Amygdala (tissue), 56 donors: ENCODE results near the gene MACC1.
"Not testable (repeated sequence)": the region's sequence is repeated elsewhere in the genome, so short reads cannot be mapped to it uniquely, and the experiment has no call there.

Source experiments
- DNase-seq, 56 donors: peaks; one replicate each; lab custom pipeline; 2025; lab: John Stamatoyannopoulos, UW

Gene MACC1

GRCh38 chr7:20136647-20137046, 80.5 kb downstream of the MACC1 start:
- DNase-seq: no peak

DNA sequence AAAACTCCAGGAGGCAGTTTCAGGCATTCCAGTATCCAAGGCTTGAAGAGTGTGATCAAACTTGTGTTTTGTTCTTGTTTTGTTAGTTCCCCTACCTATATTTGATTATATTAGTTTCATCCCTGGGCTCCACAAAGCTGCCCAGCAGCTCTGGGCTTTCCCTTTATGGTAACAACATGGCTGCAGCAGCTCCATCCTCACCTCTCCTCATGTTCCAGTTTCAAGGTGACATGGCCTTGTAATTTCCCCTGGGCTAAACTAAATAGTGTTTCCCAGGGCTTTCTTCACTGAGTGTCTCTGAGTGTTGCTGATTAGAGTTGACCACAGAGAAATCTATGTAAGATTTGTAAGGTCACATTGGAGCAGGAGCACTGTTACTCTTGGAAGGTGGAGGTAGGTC, 83.4 kb downstream of the MACC1 start:
- DNase-seq: no peak

- DNase-seq: no peak
Measured at GRCh38 chr7:20132585-20132984, 84.6 kb downstream of the MACC1 start.

DNA sequence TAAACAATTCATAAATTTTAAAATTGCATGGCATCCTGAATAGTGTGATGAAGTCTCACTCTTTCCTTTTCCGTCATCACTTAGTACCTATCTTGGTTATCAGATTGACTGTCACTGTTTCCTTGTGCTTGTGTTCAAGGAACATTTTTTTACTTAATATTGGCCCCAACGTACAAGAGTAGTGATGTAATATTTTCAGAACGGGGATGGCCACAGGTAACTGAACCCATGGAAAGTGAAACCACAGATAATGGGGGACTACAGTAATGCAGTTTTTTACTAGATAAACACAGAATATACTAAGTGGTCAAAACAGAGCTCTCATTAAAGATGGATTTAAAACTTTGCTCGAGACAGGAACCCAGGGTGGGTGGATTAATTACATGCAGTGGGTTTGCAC, 85.4 kb downstream of the MACC1 start:
- no peak for DNase-seq

DNA sequence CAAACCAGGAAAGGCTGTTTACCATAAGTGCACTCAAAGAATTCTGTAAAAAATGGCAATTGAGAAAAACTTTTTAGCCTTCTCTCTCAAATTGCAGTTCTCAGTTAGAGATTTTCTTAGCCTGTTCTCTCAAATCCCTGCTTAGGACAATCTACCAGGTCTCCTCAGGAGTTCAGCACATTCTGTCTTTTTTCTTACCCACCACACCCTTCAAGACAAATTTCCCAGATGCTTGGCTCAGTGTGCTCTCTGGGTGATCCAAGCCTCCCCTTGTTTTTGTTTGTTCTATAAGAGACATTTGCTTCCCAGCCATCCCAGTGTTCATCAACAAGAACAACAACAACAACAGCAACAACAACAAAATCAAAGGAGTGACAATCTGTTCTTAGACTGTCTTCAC, 87.3 kb downstream of the MACC1 start:
- DNase-seq: no peak

GRCh38 chr7:20128001-20128400, 89.2 kb downstream of the MACC1 start:
- DNase-seq: no peak

DNA sequence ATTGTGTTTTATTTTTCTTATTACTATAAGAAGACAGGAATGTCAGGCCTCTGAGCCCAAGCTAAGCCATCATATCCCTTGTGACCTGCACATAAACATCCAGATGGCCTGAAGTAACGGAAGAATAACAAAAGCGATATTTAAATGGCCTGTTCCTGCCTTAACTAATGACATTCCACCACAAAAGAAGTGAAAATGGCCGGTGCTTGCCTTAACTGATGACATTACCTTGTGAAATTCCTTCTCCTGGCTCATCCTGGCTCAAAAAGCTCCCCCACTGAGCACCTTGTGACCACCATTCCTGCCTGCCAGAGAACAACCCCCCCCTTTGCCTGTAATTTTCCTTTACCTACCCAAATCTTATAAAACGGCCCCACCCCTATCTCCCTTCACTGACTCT, 91.1 kb downstream of the MACC1 start:
- not testable (repeated sequence) for DNase-seq

DNA sequence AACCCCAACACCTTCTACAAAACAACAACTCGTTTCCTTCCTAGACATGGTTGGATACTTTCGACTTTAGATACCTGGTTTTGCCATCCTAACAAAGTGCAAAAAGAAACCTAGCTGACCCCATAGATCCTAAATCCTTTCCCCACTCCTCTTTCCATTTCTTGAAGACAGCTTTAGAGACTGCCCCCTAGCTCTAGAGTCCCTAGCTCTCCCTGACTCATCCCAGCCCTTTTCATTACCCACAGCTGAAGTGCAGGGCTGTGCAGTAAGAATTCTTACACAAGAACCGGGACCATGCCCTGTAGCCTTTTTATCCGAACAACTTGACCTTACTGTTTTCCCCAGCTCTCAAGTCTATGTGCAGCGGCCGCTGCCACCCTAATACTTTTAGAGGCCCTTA, 93.1 kb downstream of the MACC1 start:
- not testable (repeated sequence) for DNase-seq

DNA sequence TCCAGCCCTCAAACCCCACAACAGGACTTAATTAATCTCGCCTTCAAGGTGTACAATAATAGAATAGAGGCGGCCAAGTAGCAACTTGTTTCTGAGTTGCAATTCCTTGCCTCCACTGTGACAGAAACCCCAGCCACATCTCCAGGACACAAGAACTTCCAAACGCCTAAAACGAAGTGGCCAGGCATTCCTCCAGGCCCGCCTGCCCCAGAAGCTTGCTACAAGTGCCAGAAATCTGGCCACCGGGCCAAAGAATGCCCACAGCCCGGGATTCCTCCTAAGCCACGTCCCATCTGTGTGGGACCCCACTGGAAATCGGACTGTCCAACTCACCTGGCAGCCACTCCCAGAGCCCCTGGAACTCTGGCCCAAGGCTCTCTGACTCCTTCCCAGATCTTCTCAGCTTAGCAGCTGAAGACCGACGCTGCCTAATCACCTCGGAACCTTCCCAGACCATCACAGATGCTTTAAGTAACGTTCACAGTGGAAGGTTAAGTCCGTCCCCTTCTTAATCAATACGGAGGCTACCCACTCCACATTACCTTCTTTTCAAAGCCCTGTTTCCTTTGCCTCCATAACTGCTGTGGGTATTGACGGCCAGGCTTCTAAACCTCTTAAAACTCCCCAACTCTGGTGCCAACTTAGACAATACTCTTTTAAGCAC, 94.4 kb downstream of the MACC1 start:
- DNase-seq: not testable (repeated sequence)

GRCh38 chr7:20122073-20122472, 95.1 kb downstream of the MACC1 start:
- no peak for DNase-seq

DNA sequence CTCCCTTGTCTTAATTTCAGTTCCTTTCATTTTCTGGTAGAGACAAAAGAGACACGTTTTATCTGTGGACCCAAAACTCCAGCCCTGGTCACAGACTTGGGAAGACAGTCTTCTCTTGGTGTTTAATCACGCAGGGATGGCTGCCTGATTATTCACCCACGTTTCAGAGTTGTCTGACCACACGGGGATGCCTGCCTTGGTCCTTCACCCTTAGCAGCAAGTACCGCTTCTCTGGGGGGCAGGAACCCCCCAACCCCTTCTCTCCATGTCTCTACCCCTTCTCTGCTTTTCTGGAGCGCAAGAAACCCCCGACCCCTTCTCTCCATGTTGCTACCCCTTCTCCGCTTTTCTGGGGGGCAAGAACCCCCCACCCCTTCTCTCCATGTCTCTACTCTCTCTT, 95.8 kb downstream of the MACC1 start:
- no peak for DNase-seq

DNA sequence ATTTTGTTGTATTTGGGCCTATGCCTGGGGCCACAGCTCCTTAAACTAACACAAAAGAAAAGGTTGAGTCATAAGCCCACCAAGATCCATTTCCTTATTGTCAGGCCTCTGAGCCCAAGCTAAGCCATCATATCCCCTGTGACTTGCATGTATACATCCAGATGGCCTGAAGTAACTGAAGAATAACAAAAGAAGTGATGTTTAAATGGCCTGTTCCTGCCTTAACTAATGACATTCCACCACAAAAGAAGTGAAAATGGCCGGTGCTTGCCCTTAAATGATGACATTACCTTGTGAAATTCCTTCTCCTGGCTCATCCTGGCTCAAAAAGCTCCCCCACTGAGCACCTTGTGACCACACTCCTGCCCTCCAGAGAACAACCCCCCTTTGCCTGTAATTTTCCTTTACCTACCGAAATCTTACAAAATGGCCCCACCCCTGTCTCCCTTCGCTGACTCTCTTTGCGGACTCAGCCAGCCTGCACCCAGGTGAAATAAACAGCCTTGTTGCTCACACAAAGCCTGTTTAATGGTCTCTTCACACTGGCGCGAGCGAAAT, 96.5 kb downstream of the MACC1 start:
- not testable (repeated sequence) for DNase-seq

GRCh38 chr7:20116869-20117268, 100.3 kb downstream of the MACC1 start:
- DNase-seq: no peak

DNA sequence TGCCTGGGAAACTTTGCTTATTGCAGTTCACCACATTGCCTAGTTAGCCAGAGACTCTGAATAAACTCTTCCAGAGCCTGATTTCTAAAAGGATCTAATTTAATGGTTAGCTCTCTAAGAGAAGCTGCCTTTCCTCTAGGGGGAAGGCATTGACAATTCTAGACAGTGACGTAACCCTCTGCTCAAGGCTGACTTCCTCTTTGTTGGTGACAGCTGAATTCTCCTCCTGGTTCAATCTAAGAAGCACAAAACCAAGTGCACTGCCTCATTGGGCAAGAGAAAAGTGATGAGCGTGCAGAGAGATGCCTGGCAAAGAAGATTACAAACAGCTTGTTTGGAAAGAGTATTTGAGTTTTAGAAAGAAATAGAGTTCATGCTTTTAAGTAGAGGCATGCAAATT, 102.7 kb downstream of the MACC1 start:
- DNase-seq: peak in 4 of 56 donors; percentile 0 to 25 (median 2)

- DNase-seq: no peak
Measured at GRCh38 chr7:20113427-20114027, 103.7 kb downstream of the MACC1 start.

- DNase-seq: no peak
Measured at GRCh38 chr7:20112696-20113095, 104.5 kb downstream of the MACC1 start.

- no peak for DNase-seq
Measured at GRCh38 chr7:20111821-20112542, 105.2 kb downstream of the MACC1 start.

- DNase-seq: no peak
Measured at GRCh38 chr7:20107582-20107981, 109.6 kb downstream of the MACC1 start.

DNA sequence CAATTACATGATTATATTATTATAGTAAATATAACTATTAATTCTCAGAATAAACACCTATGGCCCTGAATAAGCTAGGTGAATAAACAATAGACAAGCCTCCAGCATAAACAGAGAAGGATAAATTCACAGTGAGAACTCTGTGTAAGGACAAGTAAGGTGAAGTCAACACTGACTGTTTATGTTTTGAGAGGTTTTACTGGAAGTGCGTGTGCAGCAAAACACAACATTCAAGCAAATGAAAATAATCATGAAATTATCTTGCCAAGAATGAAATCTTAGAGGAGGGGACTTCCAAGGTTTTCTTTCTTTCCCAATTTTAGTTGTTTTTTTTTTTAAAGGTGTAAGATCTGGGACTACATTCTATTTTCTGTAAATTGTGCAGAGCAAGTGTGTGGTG, 112.5 kb downstream of the MACC1 start:
- DNase-seq: no peak

- no peak for DNase-seq
Measured at GRCh38 chr7:20102982-20103381, 114.2 kb downstream of the MACC1 start.

- no peak for DNase-seq
Measured at GRCh38 chr7:20095862-20096261, 121.3 kb downstream of the MACC1 start.

GRCh38 chr7:20095436-20095835, 121.7 kb downstream of the MACC1 start:
- no peak for DNase-seq
